ENCODE data around the gene ARHGEF17.

DNA sequence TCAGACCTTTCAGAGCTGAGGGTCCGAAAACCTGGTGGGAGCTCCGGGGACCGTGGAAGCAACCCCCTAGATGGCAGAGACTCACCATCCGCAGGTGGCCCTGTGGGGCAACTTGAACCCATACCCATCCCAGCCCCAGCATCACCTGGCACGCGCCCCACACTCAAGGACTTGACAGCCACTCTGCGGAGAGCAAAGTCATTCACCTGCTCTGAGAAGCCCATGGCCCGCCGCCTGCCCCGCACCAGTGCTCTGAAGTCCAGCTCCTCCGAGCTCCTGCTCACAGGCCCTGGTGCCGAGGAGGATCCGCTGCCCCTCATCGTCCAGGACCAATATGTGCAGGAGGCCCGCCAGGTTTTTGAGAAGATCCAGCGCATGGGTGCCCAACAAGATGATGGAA is 2.0 kb downstream of the ARHGEF17 start:
- TF ChIP-seq, protein P1, sequence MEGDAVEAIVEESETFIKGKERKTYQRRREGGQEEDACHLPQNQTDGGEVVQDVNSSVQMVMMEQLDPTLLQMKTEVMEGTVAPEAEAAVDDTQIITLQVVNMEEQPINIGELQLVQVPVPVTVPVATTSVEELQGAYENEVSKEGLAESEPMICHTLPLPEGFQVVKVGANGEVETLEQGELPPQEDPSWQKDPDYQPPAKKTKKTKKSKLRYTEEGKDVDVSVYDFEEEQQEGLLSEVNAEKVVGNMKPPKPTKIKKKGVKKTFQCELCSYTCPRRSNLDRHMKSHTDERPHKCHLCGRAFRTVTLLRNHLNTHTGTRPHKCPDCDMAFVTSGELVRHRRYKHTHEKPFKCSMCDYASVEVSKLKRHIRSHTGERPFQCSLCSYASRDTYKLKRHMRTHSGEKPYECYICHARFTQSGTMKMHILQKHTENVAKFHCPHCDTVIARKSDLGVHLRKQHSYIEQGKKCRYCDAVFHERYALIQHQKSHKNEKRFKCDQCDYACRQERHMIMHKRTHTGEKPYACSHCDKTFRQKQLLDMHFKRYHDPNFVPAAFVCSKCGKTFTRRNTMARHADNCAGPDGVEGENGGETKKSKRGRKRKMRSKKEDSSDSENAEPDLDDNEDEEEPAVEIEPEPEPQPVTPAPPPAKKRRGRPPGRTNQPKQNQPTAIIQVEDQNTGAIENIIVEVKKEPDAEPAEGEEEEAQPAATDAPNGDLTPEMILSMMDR (IDR thresholded peaks at IDR 0.05) = no peak
- TF ChIP-seq POLR2A (IDR thresholded peaks at IDR 0.05) = no peak

Data from thyroid gland (tissue), 4 donors.